Iris pigment epithelial cell (primary cell): Measurements from ENCODE around the gene MYMK.

Experiments used
- DNase-seq: peaks from one replicate; pipeline ENCODE4 v3.0.0-alpha.2; 2011; ENCODE audit warnings: low read depth

MYMK gene

GRCh38 chr9:133485531-133486260 is 39.1 kb downstream of the MYMK start:
- no peak for DNase-seq

DNA sequence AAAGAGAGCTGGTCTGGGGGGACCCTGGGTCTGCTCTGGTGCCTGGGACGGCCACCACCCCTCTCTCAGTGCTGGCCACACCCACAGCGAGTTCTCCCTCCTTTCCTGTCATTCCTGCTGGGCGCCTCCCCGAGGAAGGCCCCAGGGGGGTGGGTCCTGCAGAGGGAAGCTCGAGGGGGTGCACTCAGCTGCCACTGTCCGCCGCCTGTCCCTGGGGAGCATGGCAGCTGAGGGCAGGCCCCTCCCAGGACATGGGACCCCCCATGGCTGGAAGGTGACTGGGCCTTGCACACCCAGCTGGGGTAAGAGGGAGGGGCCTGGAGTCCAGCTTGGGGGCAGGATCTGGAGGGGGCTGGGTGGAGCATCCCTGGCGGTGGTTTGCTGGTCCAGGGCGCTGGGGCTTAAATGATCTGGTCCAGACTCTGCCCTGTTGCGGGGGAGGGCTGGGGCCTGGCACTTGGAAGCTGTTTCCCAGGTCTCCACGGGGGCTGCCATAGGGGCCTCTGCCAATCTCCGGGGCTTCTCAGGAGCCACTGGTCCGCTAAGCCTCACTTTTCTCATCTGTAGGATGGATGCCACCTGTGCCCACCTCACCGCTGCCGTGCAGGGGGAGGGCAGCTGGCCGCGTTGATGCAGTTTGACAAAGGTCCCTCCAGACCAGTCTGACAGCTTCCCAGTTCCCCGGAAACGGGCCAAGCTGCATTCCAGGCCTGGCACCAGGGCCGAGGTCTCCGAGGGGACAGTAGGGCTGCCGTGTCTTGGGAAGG is 39.9 kb downstream of the MYMK start:
- DNase-seq, result no peak

DNA sequence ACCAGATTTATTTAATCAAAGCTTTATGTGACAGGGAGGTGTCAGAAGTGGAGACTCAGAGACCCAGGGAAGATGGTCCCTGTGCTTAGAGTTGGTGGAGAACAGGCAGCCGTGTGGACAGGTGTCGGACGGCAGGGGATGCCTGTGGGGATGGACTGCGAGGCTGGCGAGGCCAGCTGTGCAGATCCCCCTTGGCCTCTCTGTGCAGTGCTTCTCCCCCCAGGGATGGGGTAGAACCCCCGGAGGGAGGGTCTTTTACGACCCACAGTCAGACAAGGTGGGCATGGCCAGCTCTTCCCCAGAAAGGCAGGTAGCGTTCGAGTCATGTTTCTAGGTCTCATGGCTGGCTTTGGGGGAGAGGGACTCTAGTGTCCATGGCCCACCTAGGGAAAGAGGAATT is 41.1 kb downstream of the MYMK start:
- no peak for DNase-seq

GRCh38 chr9:133478851-133479711 is 45.7 kb downstream of the MYMK start, which contains the start of gene SLC2A6:
SLC2A6 (minus strand) TSS chr9:133479099; CDS start chr9:133479059, 40 bp downstream.
- DNase-seq, result peak; percentile 83

- DNase-seq, result peak; percentile 63
Measured at GRCh38 chr9:133477992-133478850, 46.5 kb downstream of the MYMK start.

DNA sequence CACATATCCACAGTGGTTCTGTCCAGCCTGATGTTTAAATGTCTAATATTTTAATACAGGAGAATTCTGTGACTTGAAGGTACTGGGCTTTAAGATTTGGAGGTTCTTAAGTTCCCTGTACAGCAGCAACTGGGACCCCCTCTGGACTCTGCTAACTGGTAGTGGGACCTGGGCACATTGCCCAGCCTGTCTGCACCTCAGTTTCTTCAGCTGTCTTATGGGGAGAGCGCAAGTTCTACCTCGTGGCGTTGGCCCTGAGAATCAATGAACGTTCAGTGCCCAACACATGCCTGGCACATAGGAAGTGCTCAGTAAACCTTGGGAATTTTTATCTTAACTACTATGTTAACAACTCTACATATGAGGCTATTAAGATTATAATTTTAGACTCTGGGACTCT is 47.3 kb downstream of the MYMK start:
- no peak for DNase-seq

DNA sequence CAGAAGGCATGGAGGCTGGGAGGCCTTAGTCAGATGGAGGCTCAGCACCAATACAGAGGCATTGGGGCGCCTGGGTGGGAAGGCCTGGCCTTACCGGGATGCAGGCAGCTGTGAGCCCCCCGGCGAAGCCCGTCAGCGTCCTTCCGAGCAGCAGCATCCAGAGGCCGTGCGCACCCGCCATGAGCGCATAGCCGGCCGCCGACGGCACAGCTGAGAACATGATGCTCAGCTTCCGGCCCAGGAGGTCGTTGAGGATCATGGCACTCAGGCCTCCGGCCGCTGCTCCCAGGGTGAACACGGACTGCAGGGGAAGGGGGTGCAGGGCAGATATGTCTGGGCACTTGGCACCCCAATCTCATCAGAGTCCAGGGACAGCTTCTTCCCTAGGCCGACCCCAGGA is 47.8 kb downstream of the MYMK start:
- DNase-seq, result no peak

DNA sequence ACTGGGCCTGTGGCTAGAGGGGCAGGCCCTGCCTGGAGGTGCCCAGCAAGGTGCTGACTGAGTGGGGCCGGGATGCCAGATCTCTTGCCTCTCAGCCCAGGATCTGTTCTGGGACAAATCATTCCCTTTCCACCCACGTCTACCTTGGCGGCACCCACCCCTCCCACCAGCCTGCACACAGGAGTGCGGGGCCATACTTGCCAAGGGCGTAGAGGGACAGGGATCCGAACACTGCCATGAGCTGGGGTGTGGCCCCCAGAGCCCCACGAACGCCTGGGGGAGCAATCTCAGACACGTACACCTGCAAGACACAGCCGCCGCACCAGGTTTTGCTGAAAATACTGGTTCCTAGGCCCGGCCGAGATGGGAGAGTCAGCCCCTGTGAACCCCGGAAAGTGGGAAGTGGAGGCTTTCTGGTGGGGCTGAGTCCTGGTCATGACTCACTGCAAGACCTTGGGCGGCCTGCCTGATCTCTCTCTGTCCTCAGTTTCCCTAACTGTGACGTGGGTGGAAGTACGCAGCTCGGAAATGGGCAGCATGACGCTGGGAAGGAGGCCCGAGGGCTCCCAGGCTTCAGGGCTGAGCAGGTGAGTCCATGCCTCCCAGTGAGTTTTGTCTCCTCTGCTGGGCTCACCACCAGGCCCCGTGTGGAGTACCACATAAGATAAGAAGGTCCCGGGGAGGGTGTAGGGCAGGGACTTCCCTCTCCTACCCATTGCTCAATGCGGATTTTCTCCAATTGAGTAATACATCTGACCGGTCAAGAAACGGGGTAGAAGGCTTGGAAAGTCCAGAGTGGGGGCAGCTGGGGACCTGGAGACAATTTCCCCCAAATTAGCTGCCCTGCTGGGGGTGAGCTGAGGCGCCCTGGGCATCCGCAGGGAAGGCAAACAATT is 48.5 kb downstream of the MYMK start:
- DNase-seq, result peak; percentile 88

DNA sequence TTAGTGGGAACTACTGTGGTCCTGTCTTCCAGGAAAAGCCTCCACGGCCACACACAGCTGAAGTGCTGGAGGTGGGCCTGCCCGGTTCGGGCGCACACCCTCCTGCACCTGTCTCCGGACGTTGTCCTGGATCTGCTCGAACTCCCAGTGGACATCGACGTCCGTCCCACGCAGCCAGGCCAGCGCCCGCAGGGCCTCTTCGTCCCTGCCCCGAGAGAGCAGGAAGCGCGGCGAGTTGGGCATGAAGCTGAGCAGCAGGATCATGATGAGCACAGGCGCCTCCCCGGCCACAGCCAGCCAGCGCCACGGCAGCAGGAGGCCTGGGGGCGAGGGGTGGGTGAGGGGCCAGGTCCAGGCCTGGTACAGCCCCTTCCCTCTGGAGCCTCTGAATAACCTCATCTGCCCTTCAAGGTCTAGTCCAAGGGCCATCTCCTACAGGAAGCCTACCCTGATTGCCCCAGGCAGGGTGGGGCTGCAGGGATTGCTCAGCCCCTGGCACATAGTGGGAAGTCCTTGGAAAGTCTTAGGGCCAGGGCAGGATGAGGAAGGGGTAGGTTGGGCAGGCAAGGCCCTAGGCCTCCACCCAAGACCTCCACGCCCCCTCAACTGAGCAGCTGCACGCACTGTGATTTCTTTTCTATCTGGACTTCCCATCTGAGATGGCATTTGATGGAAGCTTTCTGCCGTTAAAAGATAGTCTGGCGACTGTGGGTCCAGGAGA is 49.3 kb downstream of the MYMK start:
- no peak for DNase-seq

DNA sequence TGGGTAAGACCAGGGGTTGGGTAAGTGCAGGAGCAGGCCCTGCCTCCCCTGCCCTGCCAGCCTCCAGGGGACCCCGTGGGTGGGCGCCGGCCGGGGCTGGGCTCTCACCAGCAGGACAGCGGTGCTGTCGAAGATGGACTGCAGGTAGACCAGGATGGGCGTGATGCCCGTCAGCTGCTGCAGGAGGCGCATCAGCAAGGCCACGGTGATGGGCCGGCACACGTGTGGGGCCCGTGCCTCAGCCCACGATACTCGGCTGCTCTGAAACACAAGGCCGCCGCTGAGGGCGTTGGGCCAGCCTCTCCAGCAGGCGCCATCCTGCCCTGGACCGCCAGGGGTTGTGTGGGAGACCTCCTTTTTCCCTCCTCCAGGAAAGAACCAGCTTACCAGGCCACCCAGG is 49.9 kb downstream of the MYMK start:
- DNase-seq, result no peak

GRCh38 chr9:133474215-133474614 is 50.5 kb downstream of the MYMK start:
- no peak for DNase-seq

GRCh38 chr9:133473743-133474142 is 51.0 kb downstream of the MYMK start:
- DNase-seq, result no peak

- DNase-seq, result no peak
Measured at GRCh38 chr9:133472753-133473378, 51.9 kb downstream of the MYMK start.

GRCh38 chr9:133472277-133472645 is 52.5 kb downstream of the MYMK start:
- no peak for DNase-seq

GRCh38 chr9:133471551-133472276 is 53.0 kb downstream of the MYMK start:
- no peak for DNase-seq

- no peak for DNase-seq
Measured at GRCh38 chr9:133470988-133471387, 53.8 kb downstream of the MYMK start.

GRCh38 chr9:133470427-133470924 is 54.3 kb downstream of the MYMK start:
- no peak for DNase-seq

DNA sequence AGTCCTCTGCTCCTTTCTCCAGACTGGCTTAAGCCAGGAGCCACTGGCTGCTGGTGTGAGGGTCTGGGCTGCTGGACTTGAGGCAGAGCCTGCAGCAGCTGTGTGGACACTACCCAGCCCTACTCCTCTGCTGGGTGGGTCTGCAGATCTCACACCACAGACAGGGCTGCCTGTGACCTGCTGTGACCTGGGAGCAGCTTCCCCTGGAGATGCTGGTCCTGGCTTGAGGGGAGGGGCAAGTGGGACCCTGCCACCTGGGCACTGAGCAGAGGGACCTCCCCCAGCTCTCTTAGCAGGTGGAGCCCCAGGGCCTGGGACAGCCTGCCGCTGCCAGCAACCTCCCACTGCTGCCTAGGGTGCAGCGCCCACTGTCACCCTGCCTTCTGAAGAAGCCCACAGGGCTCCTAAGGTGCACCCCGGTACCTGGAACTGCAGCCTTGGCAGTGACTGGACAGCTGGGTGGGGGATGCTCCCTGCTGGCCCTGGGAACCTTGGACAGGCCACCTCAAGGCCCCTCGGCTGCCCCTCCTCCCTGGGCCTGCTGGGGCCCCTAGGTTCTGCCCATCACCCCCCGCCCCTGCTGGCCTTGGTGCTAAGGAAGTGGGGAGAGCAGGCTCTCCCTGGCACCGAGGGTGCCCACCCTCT is 55.9 kb downstream of the MYMK start:
- DNase-seq, result no peak
